Panc1 (cell line): ENCODE data around the gene BTD. TPM values are rescaled to one million over a fixed set of nuclear protein-coding genes. Genes with fewer than 3 reads are reported as not detected.

Source experiments
- ATAC-seq: fragments of 200-7000 bp; cut with Tn5 transposase; 2 replicates; pipeline ENCODE4 v1.9.1; 2020; ENCODE audit warnings: mild to moderate bottlenecking, moderate library complexity
- BruUV-seq: library from RNA; stranded (reverse); fragments of 400-500 nt; replicated peaks from 2 replicates; lab custom pipeline; 2021; lab: Mats Ljungman, UMichigan
- CTCF ChIA-PET: fragments of 300-600 bp; sonication (Branson Sonifier 250); formaldehyde crosslinking; loops from one replicate; lab custom pipeline; 2022; ENCODE audit warnings: antibody characterized with exemption; lab: Charles Lee
- POLR2A ChIA-PET: fragments of 300-600 bp; sonication (Branson Sonifier 250); formaldehyde crosslinking; loops from one replicate; lab custom pipeline; 2022; ENCODE audit warnings: antibody characterized with exemption; lab: Charles Lee
- DNase-seq: peaks from one replicate; pipeline ENCODE4 v3.0.0-alpha.2; 2010; ENCODE audit warnings: low read depth, low spot score
- H3K27ac ChIP-seq: 2 replicates; pipeline ENCODE4 v1.5.1; 2011; ENCODE audit warnings: mild to moderate bottlenecking, low read length, inconsistent platforms
- H3K27me3 ChIP-seq: fragments of 200-500 bp; sonication (Bioruptor generic); 2 replicates; pipeline ENCODE4 v1.6.0; 2014; ENCODE audit warnings: low read length, inconsistent platforms; ENCODE audit not compliant: control insufficient read depth, insufficient read depth
- H3K36me3 ChIP-seq: fragments of 200-500 bp; sonication (Bioruptor generic); 2 replicates; pipeline ENCODE4 v1.5.1; 2014; ENCODE audit warnings: inconsistent platforms, mild to moderate bottlenecking, low read length, moderate library complexity; ENCODE audit not compliant: control insufficient read depth, insufficient read depth
- H3K4me1 ChIP-seq: 2 replicates; pipeline ENCODE4 v1.5.1; 2011; ENCODE audit warnings: inconsistent platforms, mild to moderate bottlenecking, low read length, moderate library complexity; ENCODE audit not compliant: control insufficient read depth, insufficient read depth
- H3K4me3 ChIP-seq, 2 experiments: 2 replicates each; pipeline ENCODE4 v1.5.1; 2011 to 2012; ENCODE audit warnings: low read depth in 2 of 2, low read length in 2 of 2, mild to moderate bottlenecking in 2 of 2, inconsistent platforms in 1 of 2, moderate library complexity in 1 of 2
- H3K9me3 ChIP-seq: fragments of 200-500 bp; sonication (Bioruptor generic); 2 replicates; pipeline ENCODE4 v1.5.1; 2014; ENCODE audit warnings: low read depth, mild to moderate bottlenecking, inconsistent platforms, low read length, moderate library complexity; ENCODE audit not compliant: control insufficient read depth, insufficient read depth
- POLR2AphosphoS5 ChIP-seq: IDR thresholded peaks from 2 replicates; pipeline ENCODE4 v1.6.1; 2012; ENCODE audit warnings: mild to moderate bottlenecking, low read depth, low read length, moderate library complexity
- SIN3A ChIP-seq: IDR thresholded peaks from 2 replicates; pipeline ENCODE4 v1.6.1; 2012; ENCODE audit warnings: low read depth, mild to moderate bottlenecking, low read length, moderate library complexity, borderline replicate concordance; ENCODE audit not compliant: insufficient read depth
- TCF7L2 ChIP-seq: IDR thresholded peaks from 2 replicates; pipeline ENCODE4 v1.6.1; 2011; ENCODE audit warnings: mild to moderate bottlenecking, low read depth, low read length, inconsistent platforms
- in situ Hi-C: cut with HindIII; loops from 2 replicates; pipeline ENCODE4 v1.10.0; 2016; ENCODE audit warnings: low sequenced_read_pairs, low pct_unique_long_range_greater_than_20kb
- intact Hi-C: fragments of 100-400 bp; cut with micrococcal nuclease; formaldehyde crosslinking; loops from one replicate; pipeline ENCODE4 v1.10.0; 2022; ENCODE audit not compliant: unreplicated experiment
- total RNA-seq: library from RNA; stranded (reverse); gene quantifications from one replicate; pipeline ENCODE4 v1.2.1, GENCODE V29; 2021; ENCODE audit not compliant: unreplicated experiment
- TF ChIP-seq, protein P1 (sequence below): fragments of 450-650 bp; IDR thresholded peaks from 2 replicates; pipeline ENCODE4 v1.5.1; 2017; ENCODE audit warnings: mild to moderate bottlenecking
- TF ChIP-seq, protein P2 (sequence below), 2 experiments: IDR thresholded peaks; 2 replicates each; pipeline ENCODE4 v1.6.1; 2011 to 2012; ENCODE audit warnings: low read depth in 2 of 2, control low read depth in 1 of 2, low read length in 1 of 2, mild to moderate bottlenecking in 1 of 2, moderate library complexity in 1 of 2; ENCODE audit not compliant: insufficient read depth in 1 of 2

The BTD gene
- total RNA-seq, 1 experiment from 2014 or later = 22.7 TPM

DNA sequence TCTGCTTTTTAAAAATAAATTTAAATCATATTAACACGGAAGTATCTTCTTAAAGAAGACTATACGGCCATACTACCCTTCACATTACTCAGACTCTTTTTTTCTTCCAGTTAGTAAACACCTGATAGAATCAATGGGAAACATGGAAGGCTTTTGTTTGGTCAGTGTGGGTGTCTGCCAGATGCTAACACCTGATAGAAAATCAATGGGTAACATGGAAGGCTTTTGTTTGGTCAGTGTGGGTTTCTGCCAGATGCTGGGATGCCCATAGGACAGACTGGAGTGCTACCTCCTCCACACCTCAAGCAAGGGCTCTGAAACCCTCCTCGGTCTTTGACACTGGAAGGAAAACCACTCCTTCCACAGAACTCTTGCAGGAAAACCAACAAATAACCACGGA, 29.4 kb upstream of the BTD start:
- BruUV-seq = no TSS peak
- Histone ChIP-seq H3K27me3 (no peaks in the 10 kb centered on the region), H3K4me3 (no peak overlapping the region), H3K4me1 (no peaks in the 10 kb centered on the region), H3K36me3 (peaks cover 11% of the 10 kb centered on the region), H3K27ac (no peak overlapping the region), H3K9me3 (no peaks in the 10 kb centered on the region)
- in situ Hi-C loops (no loop called here), intact Hi-C loops (no loop called here)
- DNase-seq = no peak
- CTCF ChIA-PET = no interaction called here
- ATAC-seq = no peak
- TF ChIP-seq, protein P1, sequence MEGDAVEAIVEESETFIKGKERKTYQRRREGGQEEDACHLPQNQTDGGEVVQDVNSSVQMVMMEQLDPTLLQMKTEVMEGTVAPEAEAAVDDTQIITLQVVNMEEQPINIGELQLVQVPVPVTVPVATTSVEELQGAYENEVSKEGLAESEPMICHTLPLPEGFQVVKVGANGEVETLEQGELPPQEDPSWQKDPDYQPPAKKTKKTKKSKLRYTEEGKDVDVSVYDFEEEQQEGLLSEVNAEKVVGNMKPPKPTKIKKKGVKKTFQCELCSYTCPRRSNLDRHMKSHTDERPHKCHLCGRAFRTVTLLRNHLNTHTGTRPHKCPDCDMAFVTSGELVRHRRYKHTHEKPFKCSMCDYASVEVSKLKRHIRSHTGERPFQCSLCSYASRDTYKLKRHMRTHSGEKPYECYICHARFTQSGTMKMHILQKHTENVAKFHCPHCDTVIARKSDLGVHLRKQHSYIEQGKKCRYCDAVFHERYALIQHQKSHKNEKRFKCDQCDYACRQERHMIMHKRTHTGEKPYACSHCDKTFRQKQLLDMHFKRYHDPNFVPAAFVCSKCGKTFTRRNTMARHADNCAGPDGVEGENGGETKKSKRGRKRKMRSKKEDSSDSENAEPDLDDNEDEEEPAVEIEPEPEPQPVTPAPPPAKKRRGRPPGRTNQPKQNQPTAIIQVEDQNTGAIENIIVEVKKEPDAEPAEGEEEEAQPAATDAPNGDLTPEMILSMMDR = no peak
- TF ChIP-seq, protein P2, sequence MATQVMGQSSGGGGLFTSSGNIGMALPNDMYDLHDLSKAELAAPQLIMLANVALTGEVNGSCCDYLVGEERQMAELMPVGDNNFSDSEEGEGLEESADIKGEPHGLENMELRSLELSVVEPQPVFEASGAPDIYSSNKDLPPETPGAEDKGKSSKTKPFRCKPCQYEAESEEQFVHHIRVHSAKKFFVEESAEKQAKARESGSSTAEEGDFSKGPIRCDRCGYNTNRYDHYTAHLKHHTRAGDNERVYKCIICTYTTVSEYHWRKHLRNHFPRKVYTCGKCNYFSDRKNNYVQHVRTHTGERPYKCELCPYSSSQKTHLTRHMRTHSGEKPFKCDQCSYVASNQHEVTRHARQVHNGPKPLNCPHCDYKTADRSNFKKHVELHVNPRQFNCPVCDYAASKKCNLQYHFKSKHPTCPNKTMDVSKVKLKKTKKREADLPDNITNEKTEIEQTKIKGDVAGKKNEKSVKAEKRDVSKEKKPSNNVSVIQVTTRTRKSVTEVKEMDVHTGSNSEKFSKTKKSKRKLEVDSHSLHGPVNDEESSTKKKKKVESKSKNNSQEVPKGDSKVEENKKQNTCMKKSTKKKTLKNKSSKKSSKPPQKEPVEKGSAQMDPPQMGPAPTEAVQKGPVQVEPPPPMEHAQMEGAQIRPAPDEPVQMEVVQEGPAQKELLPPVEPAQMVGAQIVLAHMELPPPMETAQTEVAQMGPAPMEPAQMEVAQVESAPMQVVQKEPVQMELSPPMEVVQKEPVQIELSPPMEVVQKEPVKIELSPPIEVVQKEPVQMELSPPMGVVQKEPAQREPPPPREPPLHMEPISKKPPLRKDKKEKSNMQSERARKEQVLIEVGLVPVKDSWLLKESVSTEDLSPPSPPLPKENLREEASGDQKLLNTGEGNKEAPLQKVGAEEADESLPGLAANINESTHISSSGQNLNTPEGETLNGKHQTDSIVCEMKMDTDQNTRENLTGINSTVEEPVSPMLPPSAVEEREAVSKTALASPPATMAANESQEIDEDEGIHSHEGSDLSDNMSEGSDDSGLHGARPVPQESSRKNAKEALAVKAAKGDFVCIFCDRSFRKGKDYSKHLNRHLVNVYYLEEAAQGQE (IDR thresholded peaks at IDR 0.05; ENCODE audit: insufficient read depth in 1 of 2, low read depth in 2 of 2, low read length in 1 of 2) = no peak
- TF ChIP-seq POLR2AphosphoS5 (no peak), SIN3A (no peak), TCF7L2 (no peak)
- POLR2A ChIA-PET = no interaction called here

DNA sequence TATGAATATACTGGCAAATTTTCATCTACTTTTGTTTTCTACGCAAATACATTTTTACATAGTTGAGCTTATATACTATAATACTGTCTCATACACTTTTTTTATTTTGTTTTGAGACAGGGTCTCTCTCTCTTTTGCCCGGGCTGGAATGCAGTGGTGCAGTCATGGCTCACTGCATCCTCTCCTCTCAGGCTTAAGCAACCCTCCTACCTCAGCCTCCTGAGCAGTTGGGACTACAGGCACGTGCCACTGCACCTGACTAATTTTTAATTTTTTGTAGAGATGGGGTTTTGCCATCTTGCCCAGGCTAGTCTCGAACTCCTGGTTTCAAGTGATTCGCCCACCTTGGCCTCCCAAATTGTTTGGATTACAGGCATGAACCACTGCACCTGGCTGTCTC, 26.1 kb upstream of the BTD start:
- ATAC-seq (no peak), DNase-seq (no peak)
- no peak overlapping the region for H3K27ac ChIP-seq
- intact Hi-C loops (no loop called here), in situ Hi-C loops (no loop called here)
- H3K36me3 ChIP-seq = peaks cover 11% of the 10 kb centered on the region
- H3K4me1 ChIP-seq = no peaks in the 10 kb centered on the region
- TF ChIP-seq, protein P1 = no peak
- no peak for TF ChIP-seq SIN3A
- no peak for TF ChIP-seq POLR2AphosphoS5
- TF ChIP-seq TCF7L2 = no peak
- TF ChIP-seq, protein P2 (IDR thresholded peaks at IDR 0.05; ENCODE audit: insufficient read depth in 1 of 2, low read depth in 2 of 2, low read length in 1 of 2) = no peak
- H3K27me3 ChIP-seq = no peaks in the 10 kb centered on the region
- no peaks in the 10 kb centered on the region for H3K9me3 ChIP-seq
- CTCF ChIA-PET = no interaction called here
- H3K4me3 ChIP-seq = no peak overlapping the region
- POLR2A ChIA-PET = no interaction called here
- no TSS peak for BruUV-seq
